Hepatocyte (in vitro differentiated cells): ENCODE measurements around the gene UBN1. TPM values are rescaled to one million over a fixed set of nuclear protein-coding genes. Genes with fewer than 3 reads are reported as not detected.
A peak's percentile ranks its signal among the peaks of the same experiment; 100 is the strongest.

Source experiments
- DNase-seq: peaks from one replicate; pipeline ENCODE4 v3.0.0-alpha.2; 2016; ENCODE audit warnings: low spot score
- H2AFZ ChIP-seq: fragments of 200-600 bp; sonication (generic); 2 replicates; pipeline ENCODE4 v1.6.0; 2016; ENCODE audit warnings: antibody characterized with exemption, mild to moderate bottlenecking
- H3K27ac ChIP-seq: fragments of 200-600 bp; sonication (generic); 2 replicates; pipeline ENCODE4 v1.5.1; 2016; ENCODE audit warnings: mild to moderate bottlenecking
- H3K27me3 ChIP-seq: fragments of 200-600 bp; sonication (generic); 2 replicates; pipeline ENCODE4 v1.6.1; 2016
- H3K36me3 ChIP-seq: fragments of 200-600 bp; sonication (generic); replicated peaks from 2 replicates; pipeline ENCODE4 v1.5.1; 2016; ENCODE audit warnings: low read depth; ENCODE audit not compliant: insufficient read depth
- H3K4me1 ChIP-seq: fragments of 200-600 bp; sonication (generic); 2 replicates; pipeline ENCODE4 v1.5.1; 2016; ENCODE audit warnings: mild to moderate bottlenecking, moderate library complexity; ENCODE audit not compliant: insufficient read depth
- H3K4me2 ChIP-seq: fragments of 200-600 bp; sonication (generic); 2 replicates; pipeline ENCODE4 v1.6.0; 2016
- H3K4me3 ChIP-seq: fragments of 200-600 bp; sonication (generic); 2 replicates; pipeline ENCODE4 v1.5.1; 2016; ENCODE audit warnings: mild to moderate bottlenecking
- H3K79me2 ChIP-seq: fragments of 200-600 bp; sonication (generic); 2 replicates; pipeline ENCODE4 v1.6.0; 2017; ENCODE audit warnings: mild to moderate bottlenecking
- H3K9me2 ChIP-seq: fragments of 200-600 bp; sonication (generic); replicated peaks from 2 replicates; pipeline ENCODE4 v1.6.0; 2017; ENCODE audit warnings: mild to moderate bottlenecking; ENCODE audit not compliant: insufficient read depth
- H3K9me3 ChIP-seq: fragments of 200-600 bp; sonication (generic); 2 replicates; pipeline ENCODE4 v1.5.1; 2016; ENCODE audit warnings: low read depth, mild to moderate bottlenecking
- H4K20me1 ChIP-seq: fragments of 200-600 bp; sonication (generic); 2 replicates; pipeline ENCODE4 v1.6.0; 2016; ENCODE audit warnings: mild to moderate bottlenecking; ENCODE audit not compliant: insufficient read depth, poor library complexity, severe bottlenecking
- CTCF ChIP-seq: fragments of 200-600 bp; sonication (generic); IDR thresholded peaks from 2 replicates; pipeline ENCODE4 v1.5.1; 2016; ENCODE audit warnings: antibody characterized with exemption, mild to moderate bottlenecking; ENCODE audit not compliant: poor library complexity
- EZH2 ChIP-seq: fragments of 200-600 bp; sonication (generic); IDR thresholded peaks from 2 replicates; pipeline ENCODE4 v1.6.1; 2016; ENCODE audit warnings: antibody characterized with exemption, mild to moderate bottlenecking, borderline replicate concordance
- EZH2phosphoT487 ChIP-seq: fragments of 200-600 bp; sonication (generic); IDR thresholded peaks from one replicate; pipeline ENCODE4 v1.6.1; 2018; ENCODE audit warnings: antibody characterized with exemption, mild to moderate bottlenecking, low read depth, moderate library complexity; ENCODE audit not compliant: unreplicated experiment, severe bottlenecking
- WGBS: methylation state at CpG from one replicate; pipeline ENCODE4 v1.1.6; 2016; ENCODE audit warnings: low lambda C conversion rate; ENCODE audit errors: missing lambda C conversion rate; 5-methylcytosine and 5-hydroxymethylcytosine counted together
- polyA plus RNA-seq: library from polyadenylated mRNA; unstranded; fragments of >200 nt; fragmentation: Nextera tagmentation; extraction: Ambion mirVana; gene quantifications from 2 replicates; pipeline ENCODE4 v1.2.1, GENCODE V29; 2016
- total RNA-seq: library from RNA; depleted of rRNA; stranded (reverse); fragments of >200 nt; gene quantifications from 2 replicates; pipeline ENCODE4 v1.2.3, GENCODE V29; 2014

The UBN1 gene
- total and polyA plus RNA-seq, 2 experiments from 2014 or later, result 19.1 to 28.1 TPM

- 90% methylated on average over 3 of the region's 3 CpGs for WGBS
- Histone ChIP-seq H3K4me2 (no peak overlapping the region), H3K4me1 (peaks cover 21% of the 10 kb centered on the region), H3K36me3 (no peaks in the 10 kb centered on the region), H3K9me2 (no peaks in the 10 kb centered on the region), H3K79me2 (peaks cover 81% of the 10 kb centered on the region), H3K27me3 (no peaks in the 10 kb centered on the region), H4K20me1 (peaks cover 33% of the 10 kb centered on the region), H2AFZ (no peak overlapping the region), H3K4me3 (no peak overlapping the region), H3K27ac (no peak overlapping the region), H3K9me3 (no peaks in the 10 kb centered on the region)
- DNase-seq, result no peak
- no peak for TF ChIP-seq EZH2
- TF ChIP-seq CTCF, result no peak
- TF ChIP-seq EZH2phosphoT487, result no peak
These were observed 17.4 kb downstream of the UBN1 start for GRCh38 chr16:4864728-4865127.

- no peaks in the 10 kb centered on the region for H3K27me3 ChIP-seq
- H3K9me3 ChIP-seq, result no peaks in the 10 kb centered on the region
- H3K27ac ChIP-seq, result no peak overlapping the region
- H3K36me3 ChIP-seq, result no peaks in the 10 kb centered on the region
- WGBS, result 99% methylated on average over 13 of the region's 13 CpGs
- peaks cover 33% of the 10 kb centered on the region for H4K20me1 ChIP-seq
- no peak overlapping the region for H2AFZ ChIP-seq
- H3K4me1 ChIP-seq, result peaks cover 24% of the 10 kb centered on the region
- H3K79me2 ChIP-seq, result peaks cover 85% of the 10 kb centered on the region
- H3K4me2 ChIP-seq, result no peak overlapping the region
- no peak overlapping the region for H3K4me3 ChIP-seq
- no peak for TF ChIP-seq EZH2phosphoT487
- no peak for TF ChIP-seq CTCF
- TF ChIP-seq EZH2, result no peak
- DNase-seq, result no peak
- H3K9me2 ChIP-seq, result no peaks in the 10 kb centered on the region
These were observed 18.1 kb downstream of the UBN1 start for GRCh38 chr16:4865231-4865860.

GRCh38 chr16:4866586-4866985, 19.3 kb downstream of the UBN1 start:
- 98% methylated on average over 12 of the region's 12 CpGs for WGBS
- peaks cover 76% of the 10 kb centered on the region for H3K79me2 ChIP-seq
- H3K9me3 ChIP-seq, result no peaks in the 10 kb centered on the region
- no peak for DNase-seq
- H3K27ac ChIP-seq, result no peak overlapping the region
- H2AFZ ChIP-seq, result no peak overlapping the region
- no peaks in the 10 kb centered on the region for H3K9me2 ChIP-seq
- no peak overlapping the region for H3K4me3 ChIP-seq
- TF ChIP-seq EZH2, result no peak
- no peak for TF ChIP-seq EZH2phosphoT487
- no peaks in the 10 kb centered on the region for H3K36me3 ChIP-seq
- peaks cover 24% of the 10 kb centered on the region for H3K4me1 ChIP-seq
- no peak overlapping the region for H3K4me2 ChIP-seq
- H4K20me1 ChIP-seq, result peaks cover 33% of the 10 kb centered on the region
- no peaks in the 10 kb centered on the region for H3K27me3 ChIP-seq

- no peaks in the 10 kb centered on the region for H3K9me3 ChIP-seq
- no peak overlapping the region for H3K4me3 ChIP-seq
- peaks cover 26% of the 10 kb centered on the region for H4K20me1 ChIP-seq
- peak overlapping the region; percentile 63 for H3K4me2 ChIP-seq
- peak overlapping the region; percentile 73 for H3K27ac ChIP-seq
- H3K9me2 ChIP-seq, result no peaks in the 10 kb centered on the region
- no peaks in the 10 kb centered on the region for H3K27me3 ChIP-seq
- DNase-seq, result no peak
- H3K4me1 ChIP-seq, result peaks cover 24% of the 10 kb centered on the region
- H3K36me3 ChIP-seq, result no peaks in the 10 kb centered on the region
- H2AFZ ChIP-seq, result no peak overlapping the region
- TF ChIP-seq EZH2phosphoT487 (no peak), EZH2 (no peak), CTCF (no peak)
- 79% methylated on average over 5 of the region's 5 CpGs for WGBS
- peaks cover 62% of the 10 kb centered on the region for H3K79me2 ChIP-seq
These were observed 20.7 kb downstream of the UBN1 start for GRCh38 chr16:4868026-4868425.
